GM12892 (cell line): Measurements from ENCODE around the gene ANGPT4.

Experiments
- POLR2AphosphoS5 ChIP-seq: IDR thresholded peaks from 2 replicates; pipeline ENCODE4 v1.6.1; 2011; ENCODE audit warnings: low read depth, low read length, control low read depth
- TAF1 ChIP-seq: IDR thresholded peaks from 2 replicates; pipeline ENCODE4 v1.6.1; 2011; ENCODE audit warnings: low read depth, mild to moderate bottlenecking, control low read depth, low read length, borderline replicate concordance

GRCh38 chr20:953742-954141, 37.6 kb upstream of the ANGPT4 start:
- no peak for TF ChIP-seq TAF1
- no peak for TF ChIP-seq POLR2AphosphoS5
